ENCODE measurements around the gene IL1R1. TPM values are rescaled to one million over a fixed set of nuclear protein-coding genes. Genes with fewer than 3 reads are reported as not detected.

Gene IL1R1
- total RNA-seq, 1 donor from 2014 or later: 51.9 TPM

- DNase-seq (ENCODE audit: low spot score): peak; percentile 71
Observed at GRCh38 chr2:102206666-102207341, 64.3 kb downstream of the IL1R1 start.

- DNase-seq (ENCODE audit: low spot score): peak; percentile 58
Observed at GRCh38 chr2:102208774-102209173, 66.2 kb downstream of the IL1R1 start.

- no peak for DNase-seq (ENCODE audit: low spot score)
Observed at GRCh38 chr2:102209474-102209873, 66.9 kb downstream of the IL1R1 start.

- no peak for DNase-seq (ENCODE audit: low spot score)
Observed at GRCh38 chr2:102217032-102217431, 74.5 kb downstream of the IL1R1 start.

GRCh38 chr2:102224824-102225739 lies 82.5 kb downstream of the IL1R1 start:
- DNase-seq (ENCODE audit: low spot score): no peak

- DNase-seq (ENCODE audit: low spot score): no peak
Observed at GRCh38 chr2:102226171-102226570, 83.6 kb downstream of the IL1R1 start.

GRCh38 chr2:102226612-102227391 lies 84.3 kb downstream of the IL1R1 start:
- no peak for DNase-seq (ENCODE audit: low spot score)

- no peak for DNase-seq (ENCODE audit: low spot score)
Observed at GRCh38 chr2:102229141-102229769, 86.7 kb downstream of the IL1R1 start.

Other genes with a start within 250 kb of the IL1R1 start
- gene IL1R2, start 150.8 kb upstream of the IL1R1 start, total RNA-seq: 2.3 TPM
- gene IL1RL2, start 44.3 kb downstream of the IL1R1 start, total RNA-seq: 2.3 TPM
- 8.7 TPM for gene IL1RL1, start 168.8 kb downstream of the IL1R1 start, total RNA-seq
- gene IL18R1, start 213.1 kb downstream of the IL1R1 start, total RNA-seq: 6.2 TPM

Data from mucosa of gallbladder (tissue), 1 donor.